Measurements from ENCODE around the gene HAUS5. TPM values are rescaled to one million over a fixed set of nuclear protein-coding genes. Genes with fewer than 3 reads are reported as not detected.
"Not testable (repeated sequence)": the region's sequence is repeated elsewhere in the genome, so short reads cannot be mapped to it uniquely, and the experiment has no call there.

The HAUS5 gene
- total RNA-seq, 1 donor from 2014 or later, result 12.3 TPM

DNA sequence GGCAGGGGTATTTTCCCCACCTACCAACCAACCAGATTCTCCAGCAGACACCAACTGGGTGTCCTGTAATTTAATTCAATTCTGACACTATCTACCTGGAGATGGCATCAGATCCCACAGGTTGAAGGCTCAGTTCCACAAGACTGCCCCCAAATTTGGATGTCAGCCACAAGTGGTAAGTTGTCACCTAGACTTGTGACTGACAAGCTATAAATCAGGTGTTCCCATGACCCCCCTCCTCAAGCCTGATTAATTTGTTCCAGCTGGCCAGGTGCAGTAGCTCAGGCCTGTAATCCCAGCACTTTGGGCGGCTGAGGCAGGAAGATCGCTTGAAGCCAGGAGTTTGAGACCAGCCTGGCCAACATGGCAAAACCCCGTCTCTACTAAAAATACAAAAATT lies 10.6 kb upstream of the HAUS5 start:
- TF ChIP-seq, protein P1, sequence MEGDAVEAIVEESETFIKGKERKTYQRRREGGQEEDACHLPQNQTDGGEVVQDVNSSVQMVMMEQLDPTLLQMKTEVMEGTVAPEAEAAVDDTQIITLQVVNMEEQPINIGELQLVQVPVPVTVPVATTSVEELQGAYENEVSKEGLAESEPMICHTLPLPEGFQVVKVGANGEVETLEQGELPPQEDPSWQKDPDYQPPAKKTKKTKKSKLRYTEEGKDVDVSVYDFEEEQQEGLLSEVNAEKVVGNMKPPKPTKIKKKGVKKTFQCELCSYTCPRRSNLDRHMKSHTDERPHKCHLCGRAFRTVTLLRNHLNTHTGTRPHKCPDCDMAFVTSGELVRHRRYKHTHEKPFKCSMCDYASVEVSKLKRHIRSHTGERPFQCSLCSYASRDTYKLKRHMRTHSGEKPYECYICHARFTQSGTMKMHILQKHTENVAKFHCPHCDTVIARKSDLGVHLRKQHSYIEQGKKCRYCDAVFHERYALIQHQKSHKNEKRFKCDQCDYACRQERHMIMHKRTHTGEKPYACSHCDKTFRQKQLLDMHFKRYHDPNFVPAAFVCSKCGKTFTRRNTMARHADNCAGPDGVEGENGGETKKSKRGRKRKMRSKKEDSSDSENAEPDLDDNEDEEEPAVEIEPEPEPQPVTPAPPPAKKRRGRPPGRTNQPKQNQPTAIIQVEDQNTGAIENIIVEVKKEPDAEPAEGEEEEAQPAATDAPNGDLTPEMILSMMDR (IDR thresholded peaks at IDR 0.05; ENCODE audit: insufficient read depth, low read length, poor library complexity, severe bottlenecking), result no peak
- DNase-seq (ENCODE audit: low read depth), result no peak
- Histone ChIP-seq H3K36me3 (ENCODE audit: control insufficient read depth, insufficient read depth, low read length) (no peaks in the 10 kb centered on the region), H3K27me3 (ENCODE audit: control insufficient read depth, insufficient read depth, low read length) (no peaks in the 10 kb centered on the region), H3K4me3 (ENCODE audit: low read depth, low read length) (no peak overlapping the region)

DNA sequence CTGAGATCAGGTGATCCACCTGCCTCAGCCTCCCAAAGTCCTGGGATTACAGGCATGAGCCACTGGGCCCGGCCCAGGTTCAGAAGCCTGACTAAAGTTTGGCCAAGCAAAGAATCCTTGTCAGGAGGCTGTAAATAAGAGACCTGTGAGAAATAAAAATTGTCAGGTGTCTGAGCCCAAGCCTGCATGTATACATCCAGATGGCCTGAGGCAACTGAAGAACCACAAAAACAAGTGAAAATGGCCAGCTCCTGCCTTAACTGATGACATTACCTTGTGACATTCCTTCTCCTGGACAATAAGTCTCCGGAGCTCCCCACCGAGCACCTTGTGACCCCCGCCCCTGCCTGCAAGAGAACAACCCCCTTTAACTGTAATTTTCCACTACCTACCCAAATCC lies 8.1 kb upstream of the HAUS5 start:
- H3K4me3 ChIP-seq (ENCODE audit: low read depth, low read length); H3K27me3 ChIP-seq (ENCODE audit: control insufficient read depth, insufficient read depth, low read length); DNase-seq (ENCODE audit: low read depth); H3K36me3 ChIP-seq (ENCODE audit: control insufficient read depth, insufficient read depth, low read length): not testable (repeated sequence)

DNA sequence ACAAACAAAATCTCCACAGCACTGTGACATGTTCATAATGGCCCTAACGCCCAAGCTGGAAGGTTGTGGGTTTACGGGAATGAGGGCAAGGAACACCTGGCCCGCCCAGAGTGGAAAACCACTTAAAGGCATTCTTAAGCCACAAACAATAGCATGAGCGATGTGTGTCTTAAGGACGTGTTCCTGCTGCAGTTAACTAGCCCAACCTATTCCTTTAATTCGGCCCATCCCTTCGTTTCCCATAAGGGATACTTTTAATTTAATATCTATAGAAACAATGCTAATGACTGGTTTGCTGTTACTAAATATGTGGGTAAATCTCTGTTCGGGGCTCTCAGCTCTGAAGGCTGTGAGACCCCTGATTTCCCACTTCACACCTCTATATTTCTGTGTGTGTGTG lies 5.4 kb upstream of the HAUS5 start:
- not testable (repeated sequence) for H3K4me3 ChIP-seq (ENCODE audit: low read depth, low read length); DNase-seq (ENCODE audit: low read depth); H3K36me3 ChIP-seq (ENCODE audit: control insufficient read depth, insufficient read depth, low read length); H3K27me3 ChIP-seq (ENCODE audit: control insufficient read depth, insufficient read depth, low read length)

DNA sequence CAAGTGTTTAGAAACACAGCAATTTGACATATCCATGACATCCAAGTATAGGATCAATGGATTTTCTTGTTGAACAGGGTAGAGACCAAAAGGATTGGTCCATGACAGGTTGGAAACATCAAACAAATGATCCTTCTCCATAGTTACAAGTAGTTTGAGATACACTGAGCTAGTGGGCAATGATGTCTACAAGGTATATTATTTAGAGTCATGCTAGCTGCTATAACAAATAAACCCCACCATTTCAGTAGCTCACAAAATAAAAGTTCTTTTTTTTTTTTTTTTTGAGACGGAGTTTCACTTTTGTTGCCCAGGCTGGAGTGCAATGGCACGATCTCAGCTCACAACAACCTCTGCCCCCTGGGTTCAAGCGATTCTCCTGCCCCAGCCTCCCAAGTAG lies 4.9 kb upstream of the HAUS5 start:
- H3K36me3 ChIP-seq (ENCODE audit: control insufficient read depth, insufficient read depth, low read length), result no peaks in the 10 kb centered on the region
- no peak overlapping the region for H3K4me3 ChIP-seq (ENCODE audit: low read depth, low read length)
- no peaks in the 10 kb centered on the region for H3K27me3 ChIP-seq (ENCODE audit: control insufficient read depth, insufficient read depth, low read length)
- DNase-seq (ENCODE audit: low read depth), result no peak
- TF ChIP-seq, protein P1 (IDR thresholded peaks at IDR 0.05; ENCODE audit: insufficient read depth, low read length, poor library complexity, severe bottlenecking), result no peak

DNA sequence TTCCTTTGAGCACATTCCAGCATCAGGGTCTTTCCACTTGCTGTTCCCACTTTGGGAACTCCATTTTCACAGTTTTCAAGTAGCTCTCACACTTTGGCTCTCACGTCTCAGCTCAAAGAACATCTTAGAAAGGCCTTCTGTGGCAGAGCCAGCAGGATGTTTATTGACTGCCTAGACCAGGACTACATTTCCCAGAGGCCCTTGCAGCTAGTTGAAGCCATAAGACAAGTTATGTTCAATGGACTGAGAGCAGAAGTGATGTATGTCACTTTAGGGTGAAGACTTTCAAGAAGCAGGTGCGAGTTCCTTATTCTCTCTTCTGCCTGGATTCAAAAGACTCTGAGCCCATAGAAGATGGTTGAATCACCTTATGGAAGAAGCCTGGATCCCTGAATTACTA lies 4.3 kb upstream of the HAUS5 start:
- H3K27me3 ChIP-seq (ENCODE audit: control insufficient read depth, insufficient read depth, low read length), result no peaks in the 10 kb centered on the region
- TF ChIP-seq, protein P1 (IDR thresholded peaks at IDR 0.05; ENCODE audit: insufficient read depth, low read length, poor library complexity, severe bottlenecking), result no peak
- no peak for DNase-seq (ENCODE audit: low read depth)
- H3K4me3 ChIP-seq (ENCODE audit: low read depth, low read length), result no peak overlapping the region
- no peaks in the 10 kb centered on the region for H3K36me3 ChIP-seq (ENCODE audit: control insufficient read depth, insufficient read depth, low read length)

DNA sequence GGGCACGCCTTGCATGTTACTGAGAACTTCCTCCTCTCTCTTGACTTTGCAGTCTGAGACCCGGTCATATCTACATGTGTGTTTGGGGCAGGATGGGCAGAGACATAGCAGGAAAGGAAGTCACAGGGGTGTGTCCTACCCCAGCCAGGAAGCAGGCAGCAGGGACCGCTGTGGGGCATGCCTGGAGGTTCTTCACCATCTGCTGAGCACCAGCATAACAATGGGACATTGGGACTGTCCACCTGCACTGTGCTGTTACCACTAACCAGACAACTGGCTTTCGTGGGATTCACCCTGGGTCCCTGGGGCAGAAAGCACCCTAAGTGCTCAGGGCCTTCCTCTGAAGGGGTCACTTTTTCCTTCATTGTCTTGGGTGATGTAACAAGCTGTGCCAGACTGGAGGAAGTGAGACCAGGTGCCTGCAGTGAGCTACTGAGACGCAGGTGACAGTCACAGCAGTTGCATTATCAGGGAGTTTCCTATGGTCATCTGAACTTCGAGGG lies 2.6 kb upstream of the HAUS5 start:
- TF ChIP-seq, protein P1 (IDR thresholded peaks at IDR 0.05; ENCODE audit: insufficient read depth, low read length, poor library complexity, severe bottlenecking), result no peak
- no peak for DNase-seq (ENCODE audit: low read depth)
- Histone ChIP-seq H3K36me3 (ENCODE audit: control insufficient read depth, insufficient read depth, low read length) (no peaks in the 10 kb centered on the region), H3K4me3 (ENCODE audit: low read depth, low read length) (no peak overlapping the region), H3K27me3 (ENCODE audit: control insufficient read depth, insufficient read depth, low read length) (no peaks in the 10 kb centered on the region)

DNA sequence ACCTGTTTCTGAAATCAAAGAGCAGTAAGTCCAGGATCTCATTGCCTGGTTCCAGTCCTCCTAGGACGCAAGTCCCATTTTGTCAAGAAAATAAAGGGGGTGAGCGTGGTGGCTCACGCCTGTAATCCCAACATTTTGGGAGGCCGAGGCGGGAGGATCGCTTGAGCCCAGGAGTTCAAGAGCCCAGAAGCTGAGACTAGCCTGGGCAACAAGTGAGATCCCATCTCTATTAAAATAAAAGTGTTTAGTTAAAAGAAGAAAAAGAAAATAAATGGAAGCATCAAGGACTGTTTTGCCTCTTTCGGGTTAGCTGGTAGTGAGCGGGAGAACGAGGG lies 344 bp upstream of the HAUS5 start:
- no peaks in the 10 kb centered on the region for H3K36me3 ChIP-seq (ENCODE audit: control insufficient read depth, insufficient read depth, low read length)
- TF ChIP-seq, protein P1 (IDR thresholded peaks at IDR 0.05; ENCODE audit: insufficient read depth, low read length, poor library complexity, severe bottlenecking), result no peak
- no peak for DNase-seq (ENCODE audit: low read depth)
- peak overlapping the region; percentile 16 for H3K4me3 ChIP-seq (ENCODE audit: low read depth, low read length)
- H3K27me3 ChIP-seq (ENCODE audit: control insufficient read depth, insufficient read depth, low read length), result no peaks in the 10 kb centered on the region
